Mesothelial cell of epicardium (in vitro differentiated cells): ENCODE results near the gene GP2. TPM values are rescaled to one million over a fixed set of nuclear protein-coding genes. Genes with fewer than 3 reads are reported as not detected.

Experiments used
- DNase-seq, 2 experiments: peaks; one replicate each; pipeline ENCODE4 v3.0.0; 2021; ENCODE audit warnings: low spot score in 2 of 2; ENCODE audit not compliant: unreplicated experiment in 2 of 2
- H3K27ac Mint-ChIP-seq: 2 replicates; pipeline ENCODE4 v1.8.0; 2021; ENCODE audit warnings: mixed read lengths
- H3K27me3 Mint-ChIP-seq: 2 replicates; pipeline ENCODE4 v1.8.0; 2021; ENCODE audit warnings: low read depth, mixed read lengths
- H3K36me3 Mint-ChIP-seq: 2 replicates; pipeline ENCODE4 v1.8.0; 2021; ENCODE audit warnings: mixed read lengths
- H3K4me1 Mint-ChIP-seq: 2 replicates; pipeline ENCODE4 v1.8.0; 2021; ENCODE audit warnings: mixed read lengths
- H3K4me3 Mint-ChIP-seq: 2 replicates; pipeline ENCODE4 v1.8.0; 2021; ENCODE audit warnings: mild to moderate bottlenecking, moderate library complexity, mixed read lengths
- H3K9me3 Mint-ChIP-seq: 2 replicates; pipeline ENCODE4 v1.8.0; 2021; ENCODE audit warnings: mixed read lengths
- total RNA-seq: library from RNA; stranded (reverse); gene quantifications from 3 replicates; pipeline ENCODE4 v1.2.1, GENCODE V29; 2021
- TF ChIP-seq, protein P1 (sequence below): fragments of 200-600 bp; sonication (generic); IDR thresholded peaks from one replicate; pipeline ENCODE4 v1.5.0; 2021; ENCODE audit warnings: antibody characterized with exemption; ENCODE audit not compliant: unreplicated experiment

Gene GP2
- total RNA-seq, 1 donor from 2014 or later: not detected

DNA sequence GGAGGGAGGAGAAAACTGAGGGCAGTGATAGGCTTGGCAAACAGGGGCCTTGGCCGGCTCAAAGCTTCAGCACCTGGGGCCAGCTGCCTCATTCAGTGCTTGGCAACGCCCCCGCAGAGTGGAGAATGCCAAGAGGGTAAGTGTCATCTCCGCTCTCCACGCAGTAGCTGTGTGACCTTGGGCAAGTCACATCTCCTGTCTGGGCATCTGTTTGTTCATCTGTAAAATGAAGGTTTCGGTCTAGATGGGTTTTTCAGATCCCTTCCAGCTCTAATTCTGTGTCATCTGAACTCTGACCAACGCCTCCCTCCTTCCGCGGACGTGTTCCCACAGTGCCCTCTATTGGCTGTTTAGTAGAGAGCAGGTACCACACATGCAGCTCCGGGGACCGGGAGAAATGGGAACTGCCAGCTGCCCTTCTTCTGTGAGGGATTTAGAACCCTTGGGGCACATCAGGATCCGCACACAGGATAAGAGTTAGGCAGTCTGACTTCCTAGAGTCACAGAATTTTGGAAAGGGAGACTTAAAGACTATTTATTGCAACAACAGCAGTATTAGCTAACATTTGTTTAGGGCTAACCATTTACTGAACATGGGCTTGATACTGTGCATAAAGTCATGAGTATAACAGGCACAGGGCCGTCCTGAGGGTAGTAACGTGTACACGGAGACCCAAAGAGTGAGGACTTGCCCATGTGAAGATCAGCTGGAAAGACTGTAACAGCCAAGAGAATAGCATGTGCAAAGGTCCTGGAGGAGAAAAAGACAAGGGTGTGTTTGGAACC lies 26.8 kb downstream of the GP2 start:
- Mint-ChIP-seq H3K27ac (no peak overlapping the region), H3K4me1 (no peaks in the 10 kb centered on the region), H3K27me3 (peaks cover 21% of the 10 kb centered on the region), H3K4me3 (no peak overlapping the region), H3K36me3 (no peaks in the 10 kb centered on the region), H3K9me3 (no peaks in the 10 kb centered on the region)
- TF ChIP-seq, protein P1, sequence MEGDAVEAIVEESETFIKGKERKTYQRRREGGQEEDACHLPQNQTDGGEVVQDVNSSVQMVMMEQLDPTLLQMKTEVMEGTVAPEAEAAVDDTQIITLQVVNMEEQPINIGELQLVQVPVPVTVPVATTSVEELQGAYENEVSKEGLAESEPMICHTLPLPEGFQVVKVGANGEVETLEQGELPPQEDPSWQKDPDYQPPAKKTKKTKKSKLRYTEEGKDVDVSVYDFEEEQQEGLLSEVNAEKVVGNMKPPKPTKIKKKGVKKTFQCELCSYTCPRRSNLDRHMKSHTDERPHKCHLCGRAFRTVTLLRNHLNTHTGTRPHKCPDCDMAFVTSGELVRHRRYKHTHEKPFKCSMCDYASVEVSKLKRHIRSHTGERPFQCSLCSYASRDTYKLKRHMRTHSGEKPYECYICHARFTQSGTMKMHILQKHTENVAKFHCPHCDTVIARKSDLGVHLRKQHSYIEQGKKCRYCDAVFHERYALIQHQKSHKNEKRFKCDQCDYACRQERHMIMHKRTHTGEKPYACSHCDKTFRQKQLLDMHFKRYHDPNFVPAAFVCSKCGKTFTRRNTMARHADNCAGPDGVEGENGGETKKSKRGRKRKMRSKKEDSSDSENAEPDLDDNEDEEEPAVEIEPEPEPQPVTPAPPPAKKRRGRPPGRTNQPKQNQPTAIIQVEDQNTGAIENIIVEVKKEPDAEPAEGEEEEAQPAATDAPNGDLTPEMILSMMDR: peak; percentile 57
- peak in 1 of 2 experiments; percentile 44 for DNase-seq

DNA sequence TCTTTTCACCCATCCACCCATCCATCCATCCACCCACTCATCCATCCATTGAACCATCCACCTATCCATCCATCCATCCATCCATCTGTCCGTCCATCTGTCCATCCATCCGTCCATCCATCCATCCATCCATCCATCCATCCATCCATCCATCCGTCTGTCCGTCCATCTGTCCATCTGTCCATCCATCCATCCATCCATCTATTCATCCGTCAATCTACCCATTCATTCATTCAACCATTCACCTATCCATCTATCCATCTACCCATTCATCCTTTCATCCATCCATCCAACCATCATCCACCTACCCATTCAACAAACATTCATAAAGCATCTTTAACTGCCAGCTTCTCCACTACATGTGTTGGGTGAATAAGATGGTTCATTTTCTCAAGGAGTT lies 28.9 kb downstream of the GP2 start:
- TF ChIP-seq, protein P1: no peak
- Mint-ChIP-seq H3K27ac (no peak overlapping the region), H3K4me3 (no peak overlapping the region), H3K27me3 (peaks cover 21% of the 10 kb centered on the region), H3K4me1 (no peaks in the 10 kb centered on the region), H3K36me3 (no peaks in the 10 kb centered on the region), H3K9me3 (no peaks in the 10 kb centered on the region)
- DNase-seq: no peak

- Mint-ChIP-seq H3K27ac (no peak overlapping the region), H3K4me3 (no peak overlapping the region)
- no peak for DNase-seq
Observed at GRCh38 chr16:20291208-20292206, 35.8 kb downstream of the GP2 start.

DNA sequence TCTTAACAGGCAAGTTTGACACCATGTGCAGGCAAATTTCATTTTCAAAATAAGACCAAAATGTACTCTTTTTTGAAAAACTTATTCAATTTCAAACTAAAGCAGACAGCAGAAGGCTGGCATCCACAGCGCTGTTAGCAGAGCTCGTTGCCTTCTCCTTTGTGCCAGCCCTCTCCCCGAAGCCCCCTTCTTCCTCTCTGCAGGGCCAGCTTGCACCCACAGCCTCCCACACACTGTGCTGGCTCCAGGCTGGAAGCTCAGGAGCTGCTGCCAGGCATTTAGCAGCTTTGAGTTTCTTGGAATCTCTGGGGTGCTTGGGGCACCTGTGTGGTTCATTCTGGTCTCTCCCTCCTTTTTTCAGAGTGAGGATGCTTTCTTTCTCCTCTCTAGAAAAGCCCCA lies 37.7 kb downstream of the GP2 start:
- DNase-seq: no peak
- Mint-ChIP-seq H3K27ac (no peak overlapping the region), H3K9me3 (no peaks in the 10 kb centered on the region), H3K4me3 (no peak overlapping the region), H3K4me1 (no peaks in the 10 kb centered on the region), H3K36me3 (no peaks in the 10 kb centered on the region), H3K27me3 (peaks cover 24% of the 10 kb centered on the region)
- TF ChIP-seq, protein P1: no peak

More at GRCh38 chr16:20291208-20292206, 35.8 kb downstream of the GP2 start:
- H3K27me3 Mint-ChIP-seq: peaks cover 24% of the 10 kb centered on the region
- H3K9me3 Mint-ChIP-seq: no peaks in the 10 kb centered on the region
- no peaks in the 10 kb centered on the region for H3K36me3 Mint-ChIP-seq
- TF ChIP-seq, protein P1: no peak
- H3K4me1 Mint-ChIP-seq: no peaks in the 10 kb centered on the region

DNA sequence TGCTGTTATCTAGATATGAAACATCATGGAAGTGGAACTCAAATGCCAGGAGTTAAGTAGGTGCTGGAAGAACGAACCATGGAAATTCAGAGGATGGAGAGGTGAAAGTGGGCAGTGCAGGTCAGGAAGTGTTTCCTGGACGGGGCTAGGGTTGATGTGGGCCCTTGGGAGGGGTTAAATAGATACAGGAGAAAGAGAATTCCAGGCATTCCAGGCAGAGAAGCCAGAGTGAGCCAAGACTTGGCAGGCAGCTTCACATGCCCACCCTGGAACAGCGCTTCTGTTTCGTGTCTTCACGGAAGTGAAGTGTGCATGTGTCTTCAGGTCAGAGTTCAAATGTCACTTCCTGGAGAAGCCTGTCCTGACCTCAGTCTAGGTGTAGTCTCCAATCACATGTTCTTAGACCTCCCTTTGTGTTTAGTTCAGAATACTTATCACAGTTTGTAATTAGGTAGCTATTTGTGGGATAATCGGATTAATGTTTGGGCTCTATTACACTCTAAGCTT lies 41.3 kb downstream of the GP2 start:
- TF ChIP-seq, protein P1: no peak
- Mint-ChIP-seq H3K27ac (no peak overlapping the region), H3K9me3 (peaks cover 5% of the 10 kb centered on the region), H3K4me1 (no peaks in the 10 kb centered on the region), H3K27me3 (peaks cover 6% of the 10 kb centered on the region), H3K36me3 (no peaks in the 10 kb centered on the region), H3K4me3 (no peak overlapping the region)
- DNase-seq: no peak
